ENCODE measurements around the gene SLC35F3.

GRCh38 chr1:234279021-234279420, 374.5 kb downstream of the SLC35F3 start:
- no peak for TF ChIP-seq POLR2A (IDR thresholded peaks at IDR 0.05; ENCODE audit: low read depth, low read length)
- TF ChIP-seq POLR2AphosphoS5 (IDR thresholded peaks at IDR 0.05; ENCODE audit: low read depth, low read length), result no peak
- TF ChIP-seq TAF1 (IDR thresholded peaks at IDR 0.05; ENCODE audit: low read depth, low read length), result no peak

Data from GM12891 (cell line).